GM12892 (cell line): ENCODE data around the gene NDUFB2.
"Not testable (repeated sequence)": the region's sequence is repeated elsewhere in the genome, so short reads cannot be mapped to it uniquely, and the experiment has no call there.

Experiments used
- POLR2A ChIP-seq: IDR thresholded peaks from 2 replicates; pipeline ENCODE4 v1.6.1; 2011; ENCODE audit warnings: low read depth, low read length, control low read depth
- POLR2AphosphoS5 ChIP-seq: IDR thresholded peaks from 2 replicates; pipeline ENCODE4 v1.6.1; 2011; ENCODE audit warnings: low read depth, low read length, control low read depth

- not testable (repeated sequence) for TF ChIP-seq POLR2A, POLR2AphosphoS5
These were observed 19.6 kb upstream of the NDUFB2 start for GRCh38 chr7:140676956-140677355.
